Measurements from ENCODE around the gene NRXN3. TPM values are rescaled to one million over a fixed set of nuclear protein-coding genes. Genes with fewer than 3 reads are reported as not detected.

Gene NRXN3
- polyA plus RNA-seq, 1 of the 3 experiments (the other 2 are of a cell fraction) = 1.6 TPM

DNA sequence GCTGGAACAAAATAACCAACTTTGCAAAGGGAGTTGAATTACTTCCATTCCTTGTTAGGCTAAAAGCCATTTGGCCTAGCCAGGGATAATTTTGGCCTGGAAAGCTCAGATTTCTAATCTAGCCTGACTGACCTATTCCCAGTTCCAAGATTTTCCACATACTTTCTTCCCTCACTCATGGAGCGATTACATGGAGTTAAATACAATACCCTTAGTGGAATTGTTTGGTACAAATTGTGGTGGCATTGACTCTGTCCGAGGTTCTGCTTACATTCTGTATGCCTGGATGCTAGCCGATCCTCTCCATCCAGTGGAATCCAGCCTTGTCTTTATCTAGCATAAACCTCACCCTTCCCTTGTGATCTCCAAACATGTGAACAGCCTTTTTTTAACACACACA is 1076.0 kb downstream of the NRXN3 start:
- Histone ChIP-seq H2AFZ (ENCODE audit: low read depth) (no peak overlapping the region), H3K4me2 (no peak overlapping the region), H3K9me3 (no peaks in the 10 kb centered on the region), H4K20me1 (ENCODE audit: insufficient read depth) (no peaks in the 10 kb centered on the region), H3F3A (replicated peaks; ENCODE audit: insufficient read depth) (no peaks in the 10 kb centered on the region), H3K27ac (ENCODE audit: low read depth in 2 of 2, low read length in 1 of 2) (no peak overlapping the region), H3K9ac (no peak overlapping the region), H3K79me2 (ENCODE audit: insufficient read depth) (no peaks in the 10 kb centered on the region), H3K4me3 (ENCODE audit: low read depth in 2 of 2, low read length in 1 of 2) (no peak overlapping the region), H3K4me1 (ENCODE audit: control insufficient read depth in 1 of 2, insufficient read depth in 2 of 2, low read depth in 1 of 2, low read length in 1 of 2) (peaks cover 0 to 8% of the 10 kb centered on the region in 2 experiments; a peak in 1 of 4 replicates), H3K9me2 (no peaks in the 10 kb centered on the region), H3K36me3 (replicated peaks in 1 of 2; ENCODE audit: control insufficient read depth in 1 of 2, insufficient read depth in 2 of 2, low read length in 1 of 2) (no peaks in the 10 kb centered on the region), H3K27me3 (ENCODE audit: insufficient read depth) (no peaks in the 10 kb centered on the region)
- WGBS (ENCODE audit: low lambda C conversion rate) = 44% methylated on average over 3 of the region's 3 CpGs
- CTCF ChIA-PET = no interaction called here
- peak; percentile 91 for TF ChIP-seq REST (IDR thresholded peaks at IDR 0.05; ENCODE audit: low read depth, low read length)
- no peak for TF ChIP-seq RXRA (IDR thresholded peaks at IDR 0.05; ENCODE audit: borderline replicate concordance, low read depth)
- TF ChIP-seq JUND (IDR thresholded peaks at IDR 0.05) = no peak
- TF ChIP-seq TAF1 (IDR thresholded peaks at IDR 0.05; ENCODE audit: borderline replicate concordance, low read depth, low read length) = no peak
- no peak for TF ChIP-seq EZH2phosphoT487 (IDR thresholded peaks at IDR 0.05; ENCODE audit: borderline replicate concordance, low read depth)
- no peak for TF ChIP-seq SMC3 (IDR thresholded peaks at IDR 0.05; ENCODE audit: low read depth, low read length)
- TF ChIP-seq, protein P1, sequence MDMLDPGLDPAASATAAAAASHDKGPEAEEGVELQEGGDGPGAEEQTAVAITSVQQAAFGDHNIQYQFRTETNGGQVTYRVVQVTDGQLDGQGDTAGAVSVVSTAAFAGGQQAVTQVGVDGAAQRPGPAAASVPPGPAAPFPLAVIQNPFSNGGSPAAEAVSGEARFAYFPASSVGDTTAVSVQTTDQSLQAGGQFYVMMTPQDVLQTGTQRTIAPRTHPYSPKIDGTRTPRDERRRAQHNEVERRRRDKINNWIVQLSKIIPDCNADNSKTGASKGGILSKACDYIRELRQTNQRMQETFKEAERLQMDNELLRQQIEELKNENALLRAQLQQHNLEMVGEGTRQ (IDR thresholded peaks at IDR 0.05; ENCODE audit: borderline replicate concordance, low read depth, low read length) = no peak
- no peak for TF ChIP-seq MXI1 (IDR thresholded peaks at IDR 0.05; ENCODE audit: low read depth, low read length)
- DNase-seq = no peak
- POLR2A ChIA-PET = no interaction called here

- WGBS (ENCODE audit: low lambda C conversion rate) = 15% methylated on average over 2 of the region's 2 CpGs
- Histone ChIP-seq H3K9me2 (no peaks in the 10 kb centered on the region), H3K9ac (no peak overlapping the region), H4K20me1 (ENCODE audit: insufficient read depth) (no peaks in the 10 kb centered on the region), H3K27ac (ENCODE audit: low read depth in 2 of 2, low read length in 1 of 2) (no peak overlapping the region), H2AFZ (ENCODE audit: low read depth) (no peak overlapping the region), H3K9me3 (no peaks in the 10 kb centered on the region), H3K36me3 (replicated peaks in 1 of 2; ENCODE audit: control insufficient read depth in 1 of 2, insufficient read depth in 2 of 2, low read length in 1 of 2) (no peaks in the 10 kb centered on the region), H3K4me1 (ENCODE audit: control insufficient read depth in 1 of 2, insufficient read depth in 2 of 2, low read depth in 1 of 2, low read length in 1 of 2) (no peaks in the 10 kb centered on the region), H3K4me3 (ENCODE audit: low read depth in 2 of 2, low read length in 1 of 2) (no peak overlapping the region), H3K4me2 (no peak overlapping the region), H3F3A (replicated peaks; ENCODE audit: insufficient read depth) (no peaks in the 10 kb centered on the region), H3K27me3 (ENCODE audit: insufficient read depth) (no peaks in the 10 kb centered on the region), H3K79me2 (ENCODE audit: insufficient read depth) (no peaks in the 10 kb centered on the region)
- POLR2A ChIA-PET = no interaction called here
- DNase-seq = no peak
- CTCF ChIA-PET = interaction anchor here (1.4 kb wide), 1 partner anchor 288 kb away, joined by 3 read pairs; no protein-coding TSS in a partner anchor
- TF ChIP-seq RAD21 (IDR thresholded peaks at IDR 0.05; ENCODE audit: low read length) = no peak
- TF ChIP-seq EZH2phosphoT487 (IDR thresholded peaks at IDR 0.05; ENCODE audit: borderline replicate concordance, low read depth) = no peak
- TF ChIP-seq USF1 (IDR thresholded peaks at IDR 0.05; ENCODE audit: borderline replicate concordance, low read depth) = no peak
- TF ChIP-seq SMC3 (IDR thresholded peaks at IDR 0.05; ENCODE audit: low read depth, low read length) = no peak
- TF ChIP-seq, protein P2, sequence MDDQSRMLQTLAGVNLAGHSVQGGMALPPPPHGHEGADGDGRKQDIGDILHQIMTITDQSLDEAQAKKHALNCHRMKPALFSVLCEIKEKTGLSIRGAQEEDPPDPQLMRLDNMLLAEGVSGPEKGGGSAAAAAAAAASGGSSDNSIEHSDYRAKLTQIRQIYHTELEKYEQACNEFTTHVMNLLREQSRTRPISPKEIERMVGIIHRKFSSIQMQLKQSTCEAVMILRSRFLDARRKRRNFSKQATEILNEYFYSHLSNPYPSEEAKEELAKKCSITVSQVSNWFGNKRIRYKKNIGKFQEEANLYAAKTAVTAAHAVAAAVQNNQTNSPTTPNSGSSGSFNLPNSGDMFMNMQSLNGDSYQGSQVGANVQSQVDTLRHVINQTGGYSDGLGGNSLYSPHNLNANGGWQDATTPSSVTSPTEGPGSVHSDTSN (IDR thresholded peaks at IDR 0.05) = no peak
- no peak for TF ChIP-seq NFIC (IDR thresholded peaks at IDR 0.05; ENCODE audit: borderline replicate concordance)
- no peak for TF ChIP-seq JUND (IDR thresholded peaks at IDR 0.05)
- no peak for TF ChIP-seq MEF2A (IDR thresholded peaks at IDR 0.05; ENCODE audit: borderline replicate concordance, low read depth)
- no peak for TF ChIP-seq TCF12 (IDR thresholded peaks at IDR 0.05)
- no peak for TF ChIP-seq RXRA (IDR thresholded peaks at IDR 0.05; ENCODE audit: borderline replicate concordance, low read depth)
- no peak for TF ChIP-seq FOSL2 (IDR thresholded peaks at IDR 0.05; ENCODE audit: borderline replicate concordance, low read depth)
- TF ChIP-seq CTCF (IDR thresholded peaks at IDR 0.05) = no peak
- no peak for TF ChIP-seq ELF1 (IDR thresholded peaks at IDR 0.05)
- TF ChIP-seq RFX5 (IDR thresholded peaks at IDR 0.05; ENCODE audit: low read length) = no peak
- no peak for TF ChIP-seq YY1 (IDR thresholded peaks at IDR 0.05; ENCODE audit: low read depth)
- no peak for TF ChIP-seq FOXM1 (IDR thresholded peaks at IDR 0.05; ENCODE audit: low read depth)
- no peak for TF ChIP-seq RCOR1 (IDR thresholded peaks at IDR 0.05; ENCODE audit: low read length)
- TF ChIP-seq SIN3A (IDR thresholded peaks at IDR 0.05; ENCODE audit: borderline replicate concordance, low read depth, low read length) = no peak
These were observed 1078.0 kb downstream of the NRXN3 start for GRCh38 chr14:79248126-79248525.

Measured in SK-N-SH (cell line).